GM21825 (cell line): ENCODE data around the gene AUTS2.
A peak's percentile ranks its signal among the peaks of the same experiment; 100 is the strongest.
"Not testable (repeated sequence)": the region's sequence is repeated elsewhere in the genome, so short reads cannot be mapped to it uniquely, and the experiment has no call there.

Experiments used
- ATAC-seq: cut with Tn5 transposase; IDR thresholded peaks from one replicate; pipeline ENCODE4 v1.9.1; 2021; ENCODE audit warnings: mild to moderate bottlenecking, moderate library complexity; ENCODE audit not compliant: unreplicated experiment

Gene AUTS2

DNA sequence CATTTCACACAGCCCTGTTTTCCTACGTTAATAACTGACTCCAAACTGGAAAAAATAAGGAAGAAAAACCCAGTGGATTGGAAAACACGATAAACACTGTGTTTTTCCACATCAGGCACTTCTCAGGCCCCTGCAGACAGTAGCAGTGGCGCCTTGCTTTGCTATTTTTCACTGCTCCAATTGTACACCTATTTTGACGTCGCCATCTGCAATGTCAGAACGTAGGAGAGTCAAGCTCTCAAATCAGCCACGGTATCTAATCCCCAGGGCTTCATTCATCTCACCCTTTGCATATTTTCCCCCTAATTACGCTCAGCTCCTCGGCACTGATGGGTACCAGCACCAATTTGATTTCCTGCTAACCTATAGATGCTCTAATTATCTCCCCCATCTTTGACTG, 1195.5 kb downstream of the AUTS2 start:
- no peak for ATAC-seq

DNA sequence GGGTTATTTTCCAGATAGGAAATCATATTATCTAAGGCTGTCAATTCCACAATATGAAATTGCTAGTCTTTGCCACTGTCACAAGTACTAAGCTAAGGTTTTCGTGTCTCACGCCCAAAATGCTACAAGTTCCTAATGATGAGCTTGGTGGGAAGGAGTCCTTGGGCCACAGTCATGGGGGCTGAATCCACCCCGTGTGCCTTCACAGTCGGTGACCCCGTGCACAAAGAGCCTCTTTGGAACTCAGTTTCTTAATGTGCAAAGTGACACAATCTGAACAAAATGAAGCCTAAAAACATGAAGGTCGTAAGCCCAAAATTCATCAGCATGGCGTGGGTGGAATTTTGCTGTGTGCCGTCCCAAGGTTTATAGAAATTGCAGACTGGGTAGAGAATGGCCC, 1196.7 kb downstream of the AUTS2 start:
- no peak for ATAC-seq

DNA sequence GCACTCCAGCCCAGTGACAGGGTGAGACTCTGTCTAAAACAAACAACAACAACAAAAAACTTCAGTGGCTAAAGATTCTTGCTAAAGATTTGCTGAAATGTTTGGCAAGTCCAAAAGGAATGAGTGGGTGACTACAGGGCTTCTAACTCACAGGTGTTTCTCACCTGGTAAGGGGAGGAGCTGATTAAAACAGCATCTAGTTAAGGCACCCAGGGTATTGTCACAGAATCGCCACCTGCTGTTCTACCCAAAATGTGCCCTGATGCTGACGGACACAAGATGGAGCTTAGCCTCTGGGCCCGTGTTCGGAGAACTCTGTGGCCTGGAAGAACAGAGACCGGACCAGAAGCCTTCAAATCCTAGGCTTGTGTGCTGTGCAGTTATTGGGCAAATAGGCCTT, 1197.7 kb downstream of the AUTS2 start:
- no peak for ATAC-seq

DNA sequence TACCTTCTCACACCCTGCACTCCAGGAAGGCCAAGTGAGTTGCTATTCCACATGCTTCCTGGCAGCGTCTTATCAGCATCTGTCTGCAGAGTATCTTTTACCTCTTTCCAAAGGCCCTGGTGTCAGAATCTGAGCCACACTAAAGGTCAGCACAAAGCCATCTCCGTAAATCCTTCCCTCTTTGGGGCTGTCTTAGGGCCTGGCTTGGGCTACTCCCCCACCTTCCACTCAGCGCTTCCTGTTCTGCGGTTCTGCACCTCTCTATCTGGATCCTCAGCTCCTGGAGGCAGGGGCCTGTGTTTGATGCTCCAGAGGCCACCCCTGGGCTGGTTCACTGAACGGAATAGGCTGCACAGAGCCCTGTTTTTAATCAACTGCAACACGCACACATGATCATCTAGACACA, 1198.8 kb downstream of the AUTS2 start:
- ATAC-seq = no peak

DNA sequence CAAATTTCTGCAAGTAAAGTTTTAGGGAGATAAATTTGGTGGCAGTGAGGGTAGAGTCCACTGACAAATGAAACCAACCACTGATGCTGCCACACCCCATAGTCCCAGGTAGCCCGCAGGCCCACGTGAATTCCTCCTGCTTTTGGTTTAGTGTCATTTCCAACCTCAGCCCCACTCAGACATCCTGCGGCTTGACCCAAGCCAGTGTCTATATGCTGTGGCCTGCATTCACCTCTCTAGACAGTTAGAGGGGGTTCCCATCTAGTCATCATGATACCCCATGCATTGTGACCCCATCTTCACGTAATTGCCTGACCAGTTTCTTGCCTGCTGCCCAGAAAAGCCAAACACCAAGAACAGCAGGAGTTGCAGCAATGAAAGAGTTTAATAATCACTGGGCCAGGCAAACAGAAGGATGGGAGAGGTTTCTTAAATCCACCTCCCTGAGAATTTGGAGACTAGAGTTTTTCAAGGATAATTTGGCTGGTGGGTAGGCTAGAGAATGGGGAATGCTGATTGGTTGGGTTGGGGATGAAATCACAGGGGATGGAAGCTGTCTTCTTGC, 1201.6 kb downstream of the AUTS2 start:
- ATAC-seq = no peak

DNA sequence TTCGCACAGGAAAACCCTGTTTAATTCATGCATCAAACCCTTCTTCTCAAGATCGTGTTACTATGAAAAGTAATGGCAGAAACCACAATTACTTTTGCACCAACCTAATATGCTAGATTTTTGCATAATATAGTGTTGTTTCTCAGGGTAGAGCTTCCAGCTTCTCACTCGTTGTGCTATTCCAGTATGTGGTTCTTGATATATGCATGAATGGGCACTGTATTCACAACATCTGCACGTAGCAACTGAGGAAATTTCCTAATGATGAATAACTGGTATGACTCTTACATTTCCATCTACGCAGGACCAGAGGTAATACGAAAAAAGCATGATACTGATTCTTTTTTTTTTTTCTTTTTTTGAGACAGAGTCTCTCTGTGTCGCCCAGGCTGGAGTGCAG, 1207.1 kb downstream of the AUTS2 start:
- peak; percentile 65 for ATAC-seq

DNA sequence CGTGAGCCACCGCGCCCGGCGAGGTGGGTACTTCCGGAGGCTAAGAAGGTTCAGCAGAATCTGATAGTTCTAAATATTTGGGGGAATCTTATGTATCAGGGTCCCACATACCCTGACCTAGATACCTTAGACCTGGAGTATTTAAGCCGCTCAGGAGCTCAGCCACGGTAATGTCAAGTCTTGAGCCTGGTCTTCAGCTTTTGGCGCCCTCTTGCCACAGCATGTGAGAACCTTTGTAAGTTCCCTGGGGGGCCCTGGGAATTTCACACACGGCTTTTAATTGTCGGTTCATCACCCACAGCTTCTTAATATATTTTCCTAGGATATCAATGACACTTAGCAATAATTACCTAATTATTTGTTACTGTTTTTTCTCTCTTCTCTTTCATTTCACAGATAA, 1209.4 kb downstream of the AUTS2 start:
- ATAC-seq = no peak

DNA sequence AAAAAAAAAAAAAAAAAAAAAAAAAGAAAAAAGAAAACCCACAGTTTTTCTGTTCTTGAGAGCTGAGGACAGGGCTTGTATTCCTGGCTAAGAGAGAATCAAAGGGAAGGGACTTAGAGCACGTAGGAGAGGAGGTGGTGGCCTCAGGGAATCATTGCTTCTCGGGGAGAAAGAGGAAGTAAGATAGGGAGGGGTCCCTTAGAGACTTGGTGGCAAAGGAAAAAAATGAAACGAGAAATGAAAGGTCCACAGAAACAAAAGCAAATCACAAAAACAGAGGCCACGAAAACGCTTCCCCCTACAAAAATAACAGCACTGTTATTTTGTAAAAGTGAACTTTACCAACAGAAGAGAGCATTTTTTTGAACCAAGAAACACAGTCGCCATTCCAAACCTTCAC, 1210.6 kb downstream of the AUTS2 start:
- ATAC-seq = no peak

DNA sequence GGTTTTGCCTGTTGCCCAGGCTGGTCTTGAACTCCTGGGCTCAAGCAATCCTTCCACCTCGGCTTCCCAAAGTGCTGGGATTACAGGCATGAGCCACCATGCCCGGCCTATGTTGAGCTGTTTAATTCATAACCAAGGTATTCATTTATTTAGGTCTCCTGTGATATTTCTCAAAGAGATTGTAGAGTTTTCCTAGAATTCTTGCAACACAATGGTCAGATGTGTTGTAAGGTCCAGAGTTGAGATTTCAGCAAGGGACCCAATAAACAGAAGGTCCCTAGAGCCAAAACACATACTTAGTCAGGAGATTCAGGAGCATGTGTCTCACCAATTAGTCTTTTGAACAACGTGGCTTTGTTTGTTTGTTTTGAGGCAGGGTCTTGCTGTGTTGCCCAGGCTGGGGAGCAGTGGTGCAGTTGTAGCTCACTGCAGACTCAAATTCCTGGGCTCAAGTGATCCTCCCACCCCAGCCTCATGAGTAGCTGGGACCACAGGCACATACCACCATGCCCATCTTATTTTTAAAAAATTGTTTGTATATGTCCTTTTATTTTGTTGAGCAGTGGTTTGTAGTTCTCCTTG, 1212.4 kb downstream of the AUTS2 start:
- ATAC-seq = no peak

DNA sequence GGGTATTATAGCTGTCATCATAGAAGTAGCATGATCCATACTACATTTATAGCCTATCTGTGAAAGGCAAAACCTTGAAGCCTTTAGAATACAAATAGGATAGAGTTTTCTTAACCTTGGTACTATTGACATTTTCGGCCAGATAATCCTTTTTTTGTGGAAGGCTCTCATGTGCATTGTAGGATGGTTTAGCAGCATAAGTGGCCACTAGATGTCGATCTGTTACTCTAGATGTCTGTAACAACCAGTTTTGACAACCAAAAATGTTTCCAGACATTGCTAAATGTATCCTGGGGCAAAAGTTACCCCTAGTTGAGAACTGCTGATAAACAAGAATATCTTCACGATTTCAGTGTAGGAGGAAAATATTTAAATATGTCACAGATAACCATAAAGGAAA, 1214.2 kb downstream of the AUTS2 start:
- no peak for ATAC-seq

DNA sequence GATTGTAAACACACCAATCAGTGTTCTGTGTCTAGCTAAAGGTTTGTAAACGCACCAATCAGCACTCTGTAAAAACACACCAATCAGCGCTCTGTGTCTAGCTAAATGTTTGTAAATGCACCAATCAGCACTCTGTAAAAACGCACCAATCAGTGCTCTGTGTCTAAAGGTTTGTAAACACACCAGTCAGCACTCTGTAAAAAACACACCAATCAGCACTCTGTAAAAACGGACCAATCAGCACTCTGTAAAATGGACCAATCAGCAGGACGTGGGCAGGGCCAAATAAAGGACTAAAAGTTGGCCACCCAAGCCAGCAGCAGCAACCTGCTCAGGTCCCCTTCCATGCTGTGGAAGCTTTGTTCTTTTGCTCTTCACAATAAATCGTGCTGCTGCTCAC, 1224.2 kb downstream of the AUTS2 start:
- not testable (repeated sequence) for ATAC-seq

DNA sequence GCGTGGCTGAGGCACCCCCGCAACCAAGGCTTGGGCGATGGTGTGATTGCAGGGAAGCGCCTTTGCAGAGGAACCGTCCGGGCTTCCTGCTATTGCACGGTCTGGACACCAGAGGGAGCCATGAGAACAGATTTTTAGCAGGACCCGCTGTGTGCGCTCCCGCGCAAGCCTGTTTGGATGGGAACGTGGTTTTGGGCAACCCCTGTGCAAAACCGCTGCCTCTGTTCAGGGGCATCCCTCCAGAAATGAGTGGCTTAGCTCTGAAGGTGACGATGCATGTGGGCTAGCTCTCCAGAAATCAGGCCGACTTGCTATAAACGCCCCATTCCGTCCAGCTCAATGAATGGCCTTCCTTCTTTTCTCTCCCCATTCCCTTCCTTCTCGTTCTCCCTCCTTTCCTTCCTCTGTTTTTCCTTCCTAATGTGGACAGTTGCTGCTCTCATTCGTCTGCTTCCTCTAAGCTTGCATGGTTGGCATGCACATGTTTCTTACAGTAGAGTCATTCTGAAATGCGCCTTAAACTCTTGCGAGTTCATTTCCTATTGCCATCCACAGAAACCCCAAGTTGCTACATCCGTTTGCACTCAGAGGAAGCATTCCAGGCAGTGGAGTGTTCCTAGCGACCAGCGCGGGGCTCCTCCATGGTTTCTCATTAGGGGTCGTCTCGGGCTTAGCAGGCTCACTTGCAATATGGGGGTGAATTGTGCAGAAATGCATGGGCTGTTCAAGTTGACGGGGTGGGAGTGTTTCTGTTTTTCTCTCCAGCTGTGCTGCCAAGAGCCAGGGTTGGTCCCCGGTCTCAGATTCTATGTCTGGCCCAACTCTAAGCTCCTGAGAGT, 1231.2 kb downstream of the AUTS2 start:
- peak; percentile 54 for ATAC-seq

DNA sequence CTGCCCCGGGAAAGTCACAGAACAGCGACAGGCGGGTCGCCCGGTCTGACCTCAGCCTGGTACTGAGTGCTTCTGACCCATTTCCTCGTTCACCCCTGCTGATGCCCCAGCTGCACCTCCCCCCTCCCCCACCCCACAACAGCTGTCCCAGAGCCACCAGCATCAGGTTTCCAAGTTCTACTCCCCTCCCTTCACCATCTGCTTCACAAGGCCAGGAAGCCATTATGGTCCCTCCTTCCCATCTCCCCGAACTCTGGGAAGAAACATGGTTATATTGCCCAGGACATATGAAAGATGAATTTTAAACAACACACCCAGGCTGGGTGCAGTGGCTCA, 1231.8 kb downstream of the AUTS2 start:
- no peak for ATAC-seq

DNA sequence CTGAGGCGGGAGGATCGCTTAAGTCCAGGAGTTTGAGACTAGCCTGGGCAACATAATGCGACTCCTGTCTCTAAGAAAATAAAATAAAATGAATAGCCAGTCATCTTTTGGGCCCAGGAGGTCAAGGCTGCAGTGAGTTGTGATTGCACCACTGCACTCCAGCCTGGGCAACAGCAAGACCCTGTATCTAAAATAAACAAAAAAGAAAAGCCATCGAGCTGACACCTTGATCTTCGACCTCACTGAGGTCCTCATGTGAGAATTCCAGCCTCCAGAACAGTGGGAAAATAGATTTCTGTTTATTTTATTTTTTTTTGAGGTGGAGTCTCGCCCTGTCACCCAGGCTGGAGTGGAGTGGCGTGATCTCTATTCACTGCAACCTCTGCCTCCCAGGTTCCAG, 1232.2 kb downstream of the AUTS2 start:
- no peak for ATAC-seq

DNA sequence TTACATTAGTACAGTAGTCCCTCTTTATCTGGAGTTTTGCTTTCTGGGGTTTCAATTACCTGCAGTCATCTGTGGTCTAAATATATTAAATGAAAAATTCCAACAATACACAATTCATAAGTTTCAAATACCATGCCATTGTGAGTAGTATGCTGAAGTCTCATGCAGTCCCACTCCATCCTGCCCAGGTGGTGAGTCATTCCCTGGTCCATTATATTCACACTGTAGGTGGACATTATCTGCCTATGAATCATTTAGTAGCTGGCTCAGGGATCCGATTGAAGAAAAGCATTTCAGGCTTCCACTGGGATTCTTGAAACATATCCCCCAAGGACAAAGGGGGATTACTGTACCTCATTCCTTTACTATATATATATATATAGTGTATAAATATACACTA, 1235.5 kb downstream of the AUTS2 start:
- ATAC-seq = no peak

DNA sequence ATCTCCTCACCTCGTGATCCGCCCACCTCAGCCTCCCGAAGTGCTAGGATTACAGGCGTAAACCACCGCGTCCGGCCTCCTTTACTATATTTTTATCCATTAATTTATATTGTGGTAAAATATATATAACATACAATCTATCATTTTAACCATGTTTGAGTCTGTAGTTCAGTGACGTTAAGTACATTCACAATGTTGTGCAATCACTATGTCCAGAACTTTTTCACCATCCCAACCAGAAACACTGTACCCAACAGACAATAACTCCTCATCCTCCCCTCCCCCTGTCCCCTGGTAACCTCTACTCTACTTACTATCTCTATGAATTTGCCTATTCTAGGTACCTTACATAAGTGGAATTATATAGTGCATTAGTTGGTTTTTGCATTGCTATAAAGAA, 1236.1 kb downstream of the AUTS2 start:
- no peak for ATAC-seq

DNA sequence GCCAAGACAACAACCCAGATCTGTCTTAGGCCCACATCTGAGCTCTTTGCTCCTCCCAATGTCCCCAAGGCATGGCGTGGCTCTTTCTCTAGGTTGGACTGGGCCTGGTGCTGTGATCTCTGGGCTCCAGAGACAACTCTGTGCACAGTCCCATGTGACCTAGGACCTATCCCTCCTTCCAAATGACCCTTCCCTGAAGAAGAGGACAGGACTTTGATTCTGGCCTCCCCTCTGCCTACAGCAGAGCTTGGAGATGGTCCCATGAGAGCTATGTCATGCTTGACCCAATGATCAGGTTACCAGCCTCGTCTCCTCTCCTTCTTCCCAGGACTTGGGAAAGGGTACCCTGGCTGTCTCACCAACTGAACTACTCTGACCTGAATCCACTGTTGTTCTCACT, 1237.4 kb downstream of the AUTS2 start:
- no peak for ATAC-seq

DNA sequence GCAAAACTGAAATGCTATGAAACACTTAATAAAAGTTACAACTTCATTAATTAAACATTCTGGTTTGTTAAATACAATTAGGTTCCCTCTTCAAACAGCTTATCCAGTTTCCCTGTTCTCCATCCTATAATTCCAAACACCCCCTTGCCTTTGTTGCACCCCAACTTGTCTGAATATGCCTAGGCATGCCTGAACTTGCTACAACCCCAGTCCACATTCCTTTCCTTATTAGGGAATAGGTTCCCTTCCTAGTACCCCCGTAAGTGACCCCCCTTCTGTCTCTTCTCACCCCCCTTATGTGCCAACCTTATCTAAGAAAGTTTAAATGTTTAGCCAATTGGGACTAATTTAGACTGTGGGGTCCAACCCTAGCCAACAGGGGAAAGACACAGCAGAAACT, 1238.0 kb downstream of the AUTS2 start:
- ATAC-seq = no peak

DNA sequence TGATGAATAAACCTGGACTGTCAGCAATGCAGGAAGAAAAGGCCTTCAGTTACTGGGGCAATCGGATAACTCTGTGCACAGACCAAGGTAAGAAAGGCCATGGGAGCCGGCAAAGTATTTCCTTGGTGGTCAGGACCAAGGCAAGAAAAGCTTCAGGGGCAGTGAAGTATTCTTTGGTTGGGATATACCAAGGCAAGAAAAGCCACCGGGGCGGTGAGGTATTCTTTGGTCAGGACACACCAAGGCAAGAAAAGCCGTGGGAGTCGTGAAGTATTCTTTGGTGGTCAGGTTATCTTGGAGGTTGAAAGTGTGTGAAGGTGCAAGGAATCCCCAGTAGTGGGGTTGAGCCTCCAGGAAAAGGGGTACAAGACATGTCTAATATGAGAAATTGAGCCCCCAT, 1238.7 kb downstream of the AUTS2 start:
- no peak for ATAC-seq

DNA sequence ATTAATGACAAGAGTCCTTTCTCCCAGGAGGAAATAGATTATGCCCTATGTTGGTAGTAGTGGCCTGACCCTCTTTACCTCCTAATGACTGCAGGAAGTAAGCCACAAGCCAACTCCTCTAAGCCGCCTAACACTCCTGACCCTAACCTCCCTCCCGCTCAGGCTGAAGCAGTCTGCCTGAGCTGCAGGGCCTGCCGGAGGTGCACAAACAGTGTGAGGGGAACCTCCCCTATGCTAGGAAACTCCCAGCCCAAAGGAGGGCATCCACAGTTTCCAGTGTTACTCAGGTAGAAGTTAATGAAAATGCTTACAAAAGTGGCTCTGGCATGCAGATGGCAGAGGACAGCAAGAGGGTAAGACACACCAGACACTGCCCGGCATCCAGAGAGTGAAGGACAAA, 1239.3 kb downstream of the AUTS2 start:
- no peak for ATAC-seq

DNA sequence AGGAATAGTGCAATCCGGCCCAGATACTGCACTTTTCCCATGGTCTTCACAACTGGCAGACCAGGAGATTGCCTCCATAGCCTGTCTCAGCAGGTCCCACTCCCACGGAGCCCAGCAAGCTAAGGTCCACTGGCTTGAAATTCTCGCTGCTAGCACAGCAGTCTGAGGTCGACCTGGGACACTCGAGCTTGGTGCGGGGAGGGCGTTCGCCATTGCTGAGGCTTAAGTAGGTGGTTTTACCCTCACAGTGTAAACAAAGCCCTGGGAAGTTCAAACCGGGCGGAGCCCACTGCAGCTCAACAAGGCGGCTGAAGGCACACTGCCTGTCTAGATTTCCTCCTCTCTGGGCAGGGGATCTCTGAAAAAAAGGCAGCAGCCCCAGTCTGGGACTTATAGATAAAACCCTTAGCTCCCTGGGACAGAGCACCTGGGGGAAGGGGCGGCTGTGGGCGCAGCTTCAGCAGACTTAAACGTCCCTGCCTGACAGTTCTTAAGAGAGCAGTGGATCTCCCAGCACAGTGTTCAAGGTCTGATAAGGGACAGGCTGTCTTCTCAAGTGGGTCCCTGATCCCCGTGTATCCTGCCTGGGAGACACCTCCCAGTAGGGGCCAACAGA, 1240.1 kb downstream of the AUTS2 start:
- no peak for ATAC-seq
